Erythroblast (primary cell): ENCODE measurements around the gene SLC52A3.

ENCODE experiments used
- GATA1 ChIP-seq: IDR thresholded peaks from 2 replicates; pipeline ENCODE4 v1.6.1; 2011; ENCODE audit warnings: low read depth, mild to moderate bottlenecking, control low read depth, low read length, moderate library complexity
- POLR2A ChIP-seq: IDR thresholded peaks from 2 replicates; pipeline ENCODE4 v1.6.1; 2011; ENCODE audit warnings: mild to moderate bottlenecking, low read length

GRCh38 chr20:739736-740135 is 28.6 kb downstream of the SLC52A3 start:
- TF ChIP-seq POLR2A = no peak
- TF ChIP-seq GATA1 = no peak
